GM18907 (cell line): ENCODE results near the gene CASK.
A peak's percentile ranks its signal among the peaks of the same experiment; 100 is the strongest.
"Not testable (repeated sequence)": the region's sequence is repeated elsewhere in the genome, so short reads cannot be mapped to it uniquely, and the experiment has no call there.

Experiments
- ATAC-seq: cut with Tn5 transposase; IDR thresholded peaks from one replicate; pipeline ENCODE4 v1.9.1; 2021; ENCODE audit warnings: mild to moderate bottlenecking, moderate library complexity; ENCODE audit not compliant: unreplicated experiment

The CASK gene

DNA sequence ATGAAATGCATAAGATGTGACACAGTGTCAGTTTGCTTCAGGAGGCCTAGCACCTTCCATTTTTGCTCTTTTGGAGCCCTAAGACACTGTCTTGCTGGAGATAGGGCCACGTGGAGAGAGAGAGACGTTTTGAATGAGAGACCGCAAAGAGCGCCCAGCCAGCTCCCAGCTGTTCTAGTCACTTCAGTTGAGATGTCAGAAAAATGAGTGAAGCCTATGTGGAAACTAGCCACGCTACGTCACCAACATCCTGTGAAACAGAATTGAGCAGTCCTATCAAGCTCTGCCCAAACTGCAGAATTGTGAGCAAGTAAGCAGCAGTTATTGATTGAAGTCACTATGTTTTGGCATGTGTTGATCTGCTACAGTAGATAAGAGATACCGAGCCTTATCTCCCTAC lies 186.3 kb downstream of the CASK start:
- ATAC-seq = no peak

DNA sequence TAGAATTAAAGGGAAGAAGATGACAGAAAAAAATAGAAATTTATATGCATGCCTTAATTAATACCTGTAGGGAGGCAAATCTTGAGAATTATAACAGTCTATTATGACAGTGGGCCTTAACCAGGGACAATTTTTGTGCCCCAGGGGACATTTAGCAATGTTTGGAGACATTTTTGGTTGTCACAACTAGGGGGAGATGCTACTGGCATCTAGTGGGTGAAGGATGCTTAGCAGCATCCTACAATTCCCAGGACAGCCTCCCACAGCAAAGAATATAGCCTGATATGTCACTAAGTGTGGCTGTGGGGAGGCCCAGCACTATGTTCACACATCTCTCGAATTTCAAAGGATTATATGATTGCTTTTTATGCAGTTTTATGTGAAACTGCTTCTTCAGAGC lies 188.8 kb downstream of the CASK start:
- ATAC-seq = no peak

DNA sequence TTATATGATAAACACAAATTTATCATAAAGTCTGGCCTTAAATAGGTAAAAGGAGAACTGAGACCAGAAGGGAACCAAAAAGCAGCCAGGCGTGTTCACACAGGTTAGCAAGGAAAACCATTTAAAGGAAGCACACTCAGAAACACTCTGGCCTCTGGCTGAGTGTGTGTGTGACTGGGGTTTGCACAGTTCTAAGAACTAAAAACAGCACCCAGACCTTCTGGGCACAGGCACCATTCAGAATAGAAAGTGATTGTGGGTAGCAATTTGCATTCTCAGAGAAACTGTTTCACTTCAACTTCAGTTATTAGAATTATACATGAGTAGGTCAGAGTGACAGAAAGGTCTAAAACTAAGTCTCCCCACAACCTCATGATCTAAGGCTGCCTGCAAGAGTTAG lies 189.4 kb downstream of the CASK start:
- peak; percentile 97 for ATAC-seq

DNA sequence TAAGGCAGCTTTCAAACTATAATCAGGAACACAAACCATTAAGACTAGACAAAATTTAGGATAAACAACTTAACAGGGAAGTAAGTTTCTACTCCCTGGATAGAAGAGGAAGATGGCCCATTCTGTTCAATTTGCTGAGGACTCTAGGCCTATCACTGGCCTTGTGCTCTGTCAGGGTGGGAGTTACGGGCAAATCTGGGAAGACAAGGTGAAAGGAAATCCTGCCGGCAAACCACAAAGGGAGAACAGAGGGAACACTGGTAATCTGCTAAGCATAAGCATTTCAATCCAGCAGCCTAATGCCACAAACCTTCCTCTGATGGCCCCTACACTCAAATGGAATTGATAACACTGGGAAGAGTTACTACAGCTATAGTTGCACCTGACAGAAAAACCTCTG lies 191.1 kb downstream of the CASK start:
- no peak for ATAC-seq

DNA sequence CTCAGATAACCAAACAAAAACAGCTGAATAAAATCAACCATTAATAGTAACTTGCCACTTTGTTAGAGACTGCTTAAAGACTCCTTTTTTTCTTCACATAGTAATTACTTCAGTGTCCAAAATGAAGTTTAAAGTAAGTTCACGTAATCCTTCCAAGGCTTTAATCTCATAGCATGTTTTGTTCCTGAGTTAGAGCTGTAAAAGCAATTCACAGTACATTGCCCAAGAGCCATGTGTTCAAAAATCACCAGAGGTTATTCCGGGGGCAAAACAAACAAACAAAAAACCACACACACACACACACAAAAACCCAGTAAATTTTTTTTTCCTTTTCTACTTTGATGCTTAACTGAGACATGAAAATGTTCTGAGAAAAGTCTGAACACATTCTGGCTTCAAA lies 193.3 kb downstream of the CASK start:
- ATAC-seq = no peak

DNA sequence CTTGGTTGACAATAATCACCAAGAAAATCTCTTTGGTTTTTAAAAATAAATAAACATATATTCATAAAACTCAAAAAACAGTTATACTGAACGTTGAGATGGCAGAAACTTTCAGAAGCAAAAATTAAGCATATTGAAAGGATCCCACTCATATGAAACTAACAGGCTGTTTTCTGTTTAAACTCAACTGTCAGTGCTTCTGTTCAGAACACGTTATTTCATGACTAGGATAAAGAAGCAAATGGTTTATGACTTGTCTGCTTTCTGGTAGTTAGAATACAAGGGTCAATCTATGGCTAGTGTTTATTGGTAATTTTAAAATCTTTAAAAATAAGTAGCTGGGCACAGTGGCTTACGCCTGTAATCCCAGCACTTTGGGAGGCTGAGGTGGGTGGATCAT lies 195.2 kb downstream of the CASK start:
- ATAC-seq = no peak

DNA sequence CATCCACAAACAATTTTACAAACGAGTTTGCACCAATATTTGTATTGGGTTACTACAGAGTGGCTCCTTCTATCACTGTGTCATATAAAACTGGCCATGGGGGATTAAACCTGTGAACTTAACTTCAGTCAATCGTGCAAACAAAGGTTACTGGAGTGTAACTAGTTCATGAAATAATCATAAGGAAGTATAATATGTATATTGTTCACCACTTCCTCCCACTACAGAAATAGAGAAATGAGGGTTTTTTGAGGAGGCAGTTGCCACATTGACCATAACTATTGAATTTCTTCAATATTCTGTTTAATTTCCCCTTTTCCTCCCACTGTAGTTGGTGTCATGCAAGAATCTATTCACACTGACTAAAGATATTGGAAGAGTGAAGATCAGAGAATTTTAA lies 199.5 kb downstream of the CASK start, which contains the start of gene GPR82:
Gene GPR82 (plus strand): TSS at position 356 of the 400 bp plus-strand sequence. CDS start 2,846 bp downstream, outside the sequence.
- no peak for ATAC-seq

DNA sequence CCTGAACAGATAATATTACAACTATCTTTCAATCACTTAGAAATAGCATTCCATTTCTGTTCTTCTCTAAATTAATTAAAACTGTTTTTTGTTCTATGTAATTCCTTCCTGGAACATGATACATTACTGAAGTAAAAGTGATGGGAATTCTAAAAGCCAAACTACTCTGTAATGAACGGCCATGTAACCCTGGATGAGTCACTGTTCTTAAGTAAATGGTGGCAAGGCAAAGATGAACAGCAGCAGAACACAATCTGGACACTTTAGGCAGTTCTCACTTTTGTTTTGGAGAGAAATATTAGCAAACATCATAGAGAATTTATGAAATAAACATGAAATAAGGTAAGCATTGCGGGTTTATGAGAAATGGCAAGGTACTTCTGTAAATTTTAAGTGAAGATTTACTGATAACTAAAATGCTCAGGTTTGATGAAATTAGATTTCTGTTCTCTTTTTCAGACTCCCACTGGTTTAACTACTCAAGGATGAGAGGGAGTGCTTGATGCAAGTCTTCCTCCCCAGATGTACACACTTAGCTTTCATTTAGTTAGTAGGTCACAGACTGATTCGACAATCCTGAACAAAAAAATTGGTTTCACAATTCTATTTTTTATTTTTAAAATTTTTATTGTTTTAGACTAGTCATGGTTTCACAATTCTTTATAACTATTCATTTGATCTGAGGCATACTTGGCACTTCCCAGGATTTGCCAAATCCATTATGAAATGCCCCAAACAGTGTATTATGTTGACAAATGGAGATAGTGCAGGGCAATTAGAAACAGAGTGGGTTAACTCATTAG lies 200.3 kb downstream of the CASK start:
- no peak for ATAC-seq

DNA sequence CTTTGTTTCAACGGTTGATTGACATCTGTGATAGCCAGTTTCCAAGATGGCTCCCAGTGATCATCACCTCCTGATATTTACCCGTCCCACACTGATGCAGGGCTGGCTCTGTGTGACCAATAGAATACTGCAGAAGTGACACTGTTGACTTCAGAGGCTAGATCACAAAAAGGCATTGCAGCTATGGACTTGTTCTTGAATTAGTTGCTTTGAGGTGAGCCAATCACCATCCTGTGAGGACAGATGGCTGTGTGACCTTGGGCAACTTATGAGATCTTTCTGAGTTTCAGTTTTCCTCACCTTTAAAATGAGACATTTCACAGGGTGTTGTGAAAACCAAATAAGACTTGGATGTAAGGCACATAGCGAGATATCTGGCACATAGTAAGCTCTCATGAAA lies 201.1 kb downstream of the CASK start:
- ATAC-seq = no peak

DNA sequence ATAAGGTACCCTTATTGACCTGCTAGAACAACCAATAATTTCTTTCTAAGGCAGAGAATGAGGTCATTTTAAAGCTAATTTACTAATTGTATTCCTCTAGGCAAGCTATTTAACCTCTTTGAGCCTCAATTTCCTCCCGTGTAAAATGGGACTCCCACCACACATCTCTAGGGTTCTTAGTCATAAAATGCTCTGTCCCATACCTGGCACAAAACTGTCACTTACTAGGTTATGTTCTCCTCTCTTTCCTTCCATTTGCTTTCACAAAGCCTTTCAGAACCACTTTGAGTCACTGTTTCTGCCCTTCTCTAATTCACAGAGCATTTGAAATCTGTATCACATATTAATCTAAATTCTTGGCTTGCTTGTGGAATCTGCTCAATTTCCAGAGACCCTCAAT lies 201.8 kb downstream of the CASK start:
- ATAC-seq = peak; percentile 45

DNA sequence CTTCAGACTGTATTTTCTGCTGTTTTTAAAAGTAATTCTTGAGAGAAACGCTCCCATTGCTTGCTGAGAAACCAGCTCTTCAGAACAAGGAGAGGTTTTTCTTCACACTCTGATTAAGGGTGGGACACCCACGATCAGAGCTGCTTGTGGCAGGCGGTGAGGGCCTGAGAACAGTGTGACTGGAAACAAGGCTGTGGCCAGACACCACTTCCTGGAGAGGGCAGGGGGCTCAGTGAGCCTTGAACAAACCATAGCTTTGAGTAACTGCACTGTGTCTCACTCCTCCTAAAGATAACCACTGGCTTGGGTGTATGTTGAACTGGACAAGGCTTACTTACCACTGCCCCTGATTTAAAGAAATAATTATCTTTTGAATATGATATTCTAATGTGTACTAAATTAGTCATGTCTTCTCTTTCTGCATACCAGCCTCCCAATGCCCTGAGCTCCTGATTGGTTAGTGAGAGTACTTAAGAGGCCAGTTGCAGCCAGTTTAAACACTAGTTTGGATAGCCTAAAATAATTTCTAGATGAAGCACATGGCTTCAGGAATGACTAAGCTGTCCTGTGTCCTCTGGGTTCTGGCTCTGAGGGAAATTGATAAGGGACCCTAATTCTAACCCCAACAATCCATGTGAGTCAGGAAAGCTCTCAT lies 203.1 kb downstream of the CASK start:
- ATAC-seq = peak; percentile 88

DNA sequence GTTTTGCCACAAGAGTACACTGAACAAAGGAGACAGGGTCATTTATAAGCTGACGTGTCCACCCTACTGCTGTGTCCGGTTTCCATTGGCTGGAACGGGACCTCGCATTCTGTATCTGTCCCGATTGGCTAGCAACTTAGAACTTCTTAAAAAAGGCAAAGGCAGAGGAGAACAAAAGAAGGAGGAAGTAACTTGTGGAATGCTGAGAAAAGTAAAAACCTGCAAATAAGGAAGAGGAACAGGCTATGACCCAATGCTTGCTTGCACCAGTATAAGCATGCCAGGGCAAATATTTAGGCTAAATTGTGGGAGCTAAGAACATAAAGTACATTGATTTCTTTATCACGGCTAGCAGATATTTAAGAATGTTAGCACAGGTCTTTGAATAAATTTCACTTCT lies 203.7 kb downstream of the CASK start:
- not testable (repeated sequence) for ATAC-seq

DNA sequence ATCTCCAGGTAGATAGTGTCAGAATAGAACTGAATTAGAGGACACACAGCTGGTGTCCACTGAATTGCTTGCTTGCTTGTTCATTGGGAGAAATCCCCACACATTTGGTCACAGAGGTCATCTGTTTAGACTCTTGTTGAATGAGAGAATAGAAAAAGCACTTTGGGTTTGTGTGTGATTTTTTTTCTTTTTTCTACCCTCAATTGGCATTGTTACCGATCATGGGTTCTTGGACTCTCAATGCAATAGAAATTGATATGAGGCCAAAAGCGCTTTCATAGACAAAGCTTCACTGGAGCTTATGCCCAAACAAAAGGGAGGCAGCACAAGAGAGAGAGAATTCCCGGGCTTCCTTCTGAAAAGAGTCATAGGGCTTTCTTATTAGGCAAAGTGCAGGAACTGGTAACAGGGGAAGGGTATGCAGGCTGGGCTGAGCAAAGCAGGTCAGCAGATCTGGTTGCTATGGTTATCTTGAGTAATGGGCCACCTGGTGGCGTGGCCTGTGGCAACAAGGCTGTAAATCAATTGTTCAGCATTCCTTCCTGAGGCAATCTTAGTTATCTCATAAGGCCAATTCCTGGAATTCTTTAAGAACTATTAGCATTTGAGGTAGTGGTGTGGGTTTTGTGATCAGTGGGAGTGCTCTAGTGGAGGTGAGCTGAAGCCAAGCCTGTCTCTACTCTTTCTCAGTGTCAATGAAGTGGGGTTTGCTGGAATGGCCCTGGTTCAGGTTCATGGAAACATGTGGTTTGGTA lies 204.7 kb downstream of the CASK start:
- ATAC-seq = no peak

DNA sequence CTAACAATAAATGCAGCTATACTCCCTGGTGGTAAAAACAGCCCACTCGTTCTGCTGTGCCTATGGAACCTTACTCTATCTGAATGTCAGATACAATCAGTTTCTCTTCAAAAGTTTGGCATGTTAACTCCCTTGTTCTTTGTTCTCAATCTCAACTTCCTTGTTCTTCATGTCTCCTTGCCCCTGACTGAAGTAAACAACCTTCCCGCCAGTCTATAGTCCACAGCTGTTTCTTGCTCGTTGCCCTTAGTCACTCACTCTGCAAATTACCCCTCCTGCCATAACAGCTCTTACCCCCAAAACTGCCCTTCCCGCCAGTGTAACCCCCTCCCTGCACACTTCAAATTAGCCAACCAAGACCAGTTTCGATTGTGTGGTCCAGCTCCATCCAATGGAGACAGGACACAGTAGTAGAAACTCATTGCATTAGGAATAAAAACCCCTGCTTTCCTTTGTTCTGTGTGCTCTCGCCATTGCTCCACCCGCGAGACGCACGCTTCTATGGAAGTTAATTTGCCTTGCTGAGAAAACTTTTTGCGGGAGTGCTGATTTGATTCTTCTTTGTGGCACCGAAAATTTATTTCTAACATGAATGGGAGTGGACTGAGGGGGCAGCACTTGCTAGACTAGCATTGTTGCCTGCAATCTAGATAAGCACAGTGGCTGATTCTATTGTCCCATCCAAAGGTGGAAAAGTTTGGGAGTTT lies 206.4 kb downstream of the CASK start:
- no peak for ATAC-seq

DNA sequence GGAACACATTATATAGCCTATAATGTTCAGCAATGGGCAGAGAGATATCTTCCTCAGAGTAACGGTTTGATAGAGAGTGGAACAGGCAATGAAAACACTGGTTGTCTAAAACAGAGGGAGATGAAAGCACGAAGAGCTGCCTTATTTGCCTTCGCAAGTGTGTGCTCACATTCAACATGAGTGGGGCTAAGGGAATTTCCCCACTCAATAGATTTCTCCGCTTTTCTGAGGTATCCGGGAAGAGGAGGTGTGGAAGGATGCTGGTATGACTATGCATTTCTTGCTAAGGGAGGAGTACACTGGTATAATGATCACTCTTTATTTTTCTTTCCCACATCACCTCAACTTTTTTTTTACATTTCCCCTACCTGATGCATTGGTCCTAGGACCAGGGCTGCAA lies 207.1 kb downstream of the CASK start:
- ATAC-seq = no peak

DNA sequence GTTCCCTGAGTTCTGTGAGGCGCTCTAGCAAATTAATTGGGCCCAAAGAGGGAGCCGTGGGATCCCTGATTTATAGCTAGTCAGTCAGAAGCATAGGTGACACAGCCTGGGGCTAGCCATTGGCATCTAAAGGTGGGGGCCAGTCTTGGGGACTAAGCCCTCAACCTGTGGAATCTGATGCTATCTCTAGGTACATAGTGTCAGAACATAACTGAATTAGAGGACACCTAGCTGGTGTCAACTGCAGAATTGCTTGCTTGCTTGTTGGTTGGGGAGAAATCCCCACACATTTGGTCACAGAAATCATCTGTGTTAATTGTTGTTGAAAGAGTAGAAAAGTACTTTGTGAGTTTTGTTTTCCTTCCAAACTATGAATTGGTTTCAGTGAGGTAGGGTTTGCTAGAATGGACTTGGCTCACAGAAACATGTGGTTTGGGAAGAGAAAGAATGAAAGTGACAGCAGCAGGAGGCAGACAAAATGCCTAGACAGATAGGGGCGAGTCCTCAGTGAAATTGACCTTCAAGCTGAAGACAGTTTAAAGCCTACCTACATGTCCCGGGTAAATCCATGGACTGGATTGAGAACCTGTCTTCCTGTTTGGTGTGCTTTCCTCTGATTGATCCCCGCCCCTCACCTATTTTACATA lies 212.2 kb downstream of the CASK start:
- no peak for ATAC-seq

DNA sequence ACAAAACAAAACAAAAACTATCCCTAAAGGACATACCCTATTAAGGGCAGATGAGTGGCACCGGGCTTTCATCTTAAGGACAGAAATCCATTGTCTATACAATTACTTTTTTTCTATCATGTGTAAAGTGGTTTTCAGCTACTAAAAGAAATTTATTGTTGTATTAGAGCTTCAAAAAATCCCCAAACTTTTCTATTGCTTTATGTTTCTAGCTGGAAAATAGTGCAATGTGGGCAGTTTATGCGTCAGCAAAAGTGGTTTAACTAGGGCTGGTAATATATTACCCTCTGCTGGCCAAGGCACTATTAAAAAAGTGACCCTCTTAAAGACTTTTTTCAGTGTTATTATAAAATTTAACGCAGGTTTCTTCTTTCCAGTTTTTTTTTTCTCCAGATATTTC lies 214.9 kb downstream of the CASK start:
- no peak for ATAC-seq

DNA sequence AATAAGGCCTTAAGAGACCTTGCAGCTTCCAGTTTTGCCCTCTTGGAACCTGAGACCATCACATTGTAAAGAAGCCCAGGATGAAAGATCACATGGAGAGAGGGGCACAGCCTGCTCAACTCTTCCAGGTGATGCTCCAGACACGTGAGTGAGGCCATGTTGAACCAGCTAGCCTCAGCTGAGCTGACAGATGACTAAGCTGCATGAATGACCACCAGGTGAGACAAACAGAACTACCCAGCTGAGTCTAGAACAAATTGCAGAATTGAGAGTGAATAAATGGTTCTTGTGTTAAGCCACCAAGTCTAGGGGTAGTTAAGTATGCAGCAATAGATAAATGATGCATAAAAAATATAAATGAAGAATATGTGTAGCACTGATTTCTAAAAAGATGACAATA lies 216.1 kb downstream of the CASK start:
- no peak for ATAC-seq

DNA sequence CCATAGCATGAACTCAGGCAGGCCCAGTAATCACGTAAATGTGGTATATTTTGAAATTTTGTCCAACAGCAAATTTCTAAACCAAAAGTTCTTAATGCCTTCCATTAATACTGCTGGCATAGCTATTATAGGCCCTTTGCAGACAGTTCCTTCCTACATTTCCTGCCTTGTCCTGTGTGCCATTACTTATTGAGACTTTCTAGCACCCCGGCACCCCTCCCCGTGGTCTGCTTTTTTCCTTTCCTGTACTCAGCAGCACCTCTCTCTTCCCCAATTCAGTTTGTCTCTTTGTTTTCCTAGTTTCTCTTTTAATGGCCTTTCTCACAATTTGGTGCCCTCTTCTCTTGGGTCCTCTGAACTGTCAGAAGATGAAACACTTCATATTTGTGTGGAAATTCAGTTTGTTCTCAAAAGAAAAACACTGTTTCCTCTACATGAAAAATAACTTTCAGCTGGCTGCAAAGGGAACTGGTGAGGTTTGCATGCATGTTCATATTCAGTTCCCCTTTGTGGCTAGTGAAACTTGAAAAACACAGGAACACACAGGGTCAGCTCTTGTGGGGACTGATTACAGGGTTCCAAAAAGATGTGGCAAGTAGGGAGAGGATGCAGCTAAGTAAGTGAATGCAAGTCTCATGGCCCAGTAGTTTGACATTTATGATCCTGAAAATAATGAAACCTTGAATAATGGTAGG lies 217.5 kb downstream of the CASK start:
- ATAC-seq = peak; percentile 87

DNA sequence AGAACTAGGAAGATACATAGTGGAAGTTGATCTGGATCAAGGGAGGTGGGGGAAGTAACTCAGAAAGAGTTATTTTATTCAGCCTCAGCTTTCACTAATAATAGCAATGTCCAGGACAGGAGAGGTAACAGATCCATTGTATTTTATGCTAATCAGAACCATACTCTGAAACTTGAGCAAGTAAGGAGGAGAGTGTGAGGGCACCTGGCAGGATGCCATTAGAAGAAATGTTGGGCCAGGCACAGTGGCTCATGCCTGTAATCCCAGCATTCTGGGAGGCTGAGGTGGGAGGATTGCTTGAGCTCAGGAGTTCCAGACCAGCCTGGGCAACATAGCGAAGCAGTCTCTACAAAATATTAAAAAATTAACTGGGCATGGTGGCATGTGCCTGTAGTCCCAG lies 218.3 kb downstream of the CASK start:
- no peak for ATAC-seq
